HG03175 (cell line): ENCODE results near the gene CITED2.
A peak's percentile ranks its signal among the peaks of the same experiment; 100 is the strongest.

Experiments used
- ATAC-seq: cut with Tn5 transposase; IDR thresholded peaks from one replicate; pipeline ENCODE4 v1.9.1; 2021; ENCODE audit warnings: mild to moderate bottlenecking, moderate library complexity; ENCODE audit not compliant: unreplicated experiment

CITED2 gene

DNA sequence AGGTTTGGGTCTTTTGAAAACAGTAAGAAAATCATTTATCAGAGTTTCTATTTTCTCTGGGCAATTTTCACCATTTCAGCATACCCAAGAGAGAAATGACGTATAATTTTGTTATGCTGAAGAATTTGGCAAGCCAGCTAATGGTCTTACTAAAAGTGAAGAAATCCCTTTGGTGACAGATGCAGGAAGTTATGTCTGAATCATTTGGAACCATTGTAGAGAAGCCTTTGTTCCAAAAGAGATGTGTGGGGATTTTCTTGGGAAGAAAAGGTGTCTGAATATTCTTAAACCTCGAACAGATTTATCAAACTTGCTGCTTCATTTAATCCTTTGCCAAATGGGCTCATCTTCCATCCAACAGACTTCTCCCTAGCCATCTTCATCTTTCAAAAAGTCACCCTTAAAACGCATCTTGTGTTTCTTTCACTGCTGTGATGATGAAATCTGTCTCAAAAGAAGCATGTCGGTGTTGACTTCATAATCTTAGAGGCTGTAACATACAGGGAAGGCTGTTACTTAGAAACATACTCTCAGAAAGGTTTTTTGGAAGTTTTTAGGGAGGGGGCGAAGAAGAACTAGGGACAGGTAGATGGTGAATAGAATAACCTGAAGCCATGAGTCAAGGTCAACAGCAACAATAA, 39.5 kb downstream of the CITED2 start:
- ATAC-seq = no peak

DNA sequence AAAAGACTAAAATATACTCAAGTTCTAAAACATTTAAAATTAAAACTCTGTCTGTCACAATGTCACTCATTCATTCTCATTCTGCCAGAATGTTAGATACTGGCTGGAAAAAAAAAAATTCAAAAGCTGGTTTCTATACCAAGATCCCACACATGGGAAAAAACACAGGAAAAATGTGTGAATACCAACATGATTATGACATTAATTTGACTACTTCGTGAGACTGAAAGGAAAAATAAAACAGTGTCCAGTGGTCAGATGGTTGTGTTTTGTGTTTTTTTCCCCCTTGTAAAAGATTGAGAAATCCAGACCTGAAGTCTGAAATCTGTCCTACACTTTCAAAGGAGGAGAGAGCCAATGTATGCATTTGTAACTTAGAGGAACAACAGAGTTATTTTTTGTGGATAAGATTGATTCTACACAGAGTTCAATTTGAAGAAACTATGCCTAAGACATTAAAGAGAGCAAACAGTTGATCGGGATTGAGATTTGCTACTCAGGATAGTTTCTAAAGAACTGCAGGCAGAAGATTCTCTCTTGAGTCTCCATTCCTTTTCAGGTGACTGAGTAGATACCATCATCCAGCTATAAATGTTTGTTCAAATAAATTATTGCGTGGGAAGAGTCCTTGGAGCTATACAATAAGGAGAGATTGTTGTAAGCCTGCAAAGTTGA, 43.5 kb downstream of the CITED2 start:
- no peak for ATAC-seq

DNA sequence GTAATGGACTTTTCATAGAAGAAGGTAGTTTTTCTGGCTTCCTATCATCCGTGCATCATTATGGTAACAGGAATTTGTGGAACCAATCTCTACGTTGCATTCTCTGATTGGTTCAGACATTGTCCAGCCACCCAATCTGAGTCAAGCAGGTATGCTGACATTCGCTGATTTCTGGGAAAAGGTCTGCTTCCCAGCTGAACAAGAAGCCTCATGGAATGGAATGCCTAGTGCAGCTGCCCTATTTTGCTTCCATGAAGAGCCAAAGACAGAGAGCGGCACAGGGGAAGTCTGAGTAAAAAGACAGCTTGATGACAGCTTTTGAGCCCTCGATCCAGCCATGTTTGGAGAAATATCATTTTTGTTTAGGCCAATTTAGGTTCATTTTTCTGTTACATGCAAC, 44.1 kb downstream of the CITED2 start:
- ATAC-seq = no peak

DNA sequence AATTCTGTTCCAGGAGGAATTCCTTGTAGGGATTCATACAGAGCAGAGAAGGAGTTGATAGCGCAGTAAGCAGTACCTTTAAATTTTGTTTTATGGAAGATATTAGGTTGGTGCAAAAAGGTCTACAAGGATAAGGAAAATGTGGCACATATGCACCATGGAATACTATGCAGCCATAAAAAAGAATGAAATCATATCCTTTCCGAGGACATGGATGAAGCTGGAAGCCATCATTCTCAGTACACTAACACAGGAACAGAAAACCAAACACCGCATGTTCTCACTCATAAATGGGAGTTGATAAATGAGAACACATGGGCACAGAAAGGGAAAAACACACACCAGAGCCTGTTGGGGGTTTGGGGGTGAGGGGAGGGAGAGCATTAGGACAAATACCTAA, 45.2 kb downstream of the CITED2 start:
- ATAC-seq = no peak

DNA sequence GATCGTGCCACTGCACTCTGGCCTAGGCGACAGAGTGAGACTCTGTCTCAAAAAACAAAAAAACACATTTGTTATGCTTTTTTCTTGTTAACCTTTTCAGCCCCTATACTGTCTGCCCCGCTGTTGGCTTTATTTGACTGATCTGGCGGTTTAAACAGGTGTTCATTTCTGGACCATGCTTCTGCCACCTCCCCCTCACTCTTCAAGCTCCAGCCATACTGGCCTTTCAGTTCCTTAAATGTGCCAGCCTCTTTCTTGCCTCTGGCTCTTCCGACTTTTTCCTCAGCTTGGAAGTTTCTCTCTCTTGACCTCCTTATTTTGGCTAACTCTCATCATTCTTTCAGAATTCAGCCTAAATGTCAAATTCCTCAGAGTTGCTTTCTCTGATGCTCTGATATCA, 47.4 kb downstream of the CITED2 start:
- ATAC-seq = peak; percentile 48

DNA sequence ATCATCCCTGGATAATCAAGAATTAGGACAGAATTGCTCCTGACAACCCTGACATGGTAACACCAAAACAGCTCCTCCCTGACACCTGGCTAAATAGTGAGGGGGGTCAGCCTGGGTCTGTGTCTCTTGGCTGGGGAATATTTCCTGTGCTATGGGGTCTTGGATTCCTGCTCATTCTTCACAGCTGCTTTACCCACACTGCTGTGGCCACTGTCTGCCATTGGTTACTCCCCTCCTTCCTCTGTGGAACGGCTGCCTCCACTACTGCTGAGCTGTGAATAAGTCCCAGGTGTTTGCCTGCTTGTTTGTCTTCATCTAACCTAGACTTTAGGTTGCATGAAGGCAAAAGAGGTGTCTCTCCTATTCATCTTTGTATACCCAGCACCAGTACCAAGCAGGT, 48.8 kb downstream of the CITED2 start:
- ATAC-seq = no peak

DNA sequence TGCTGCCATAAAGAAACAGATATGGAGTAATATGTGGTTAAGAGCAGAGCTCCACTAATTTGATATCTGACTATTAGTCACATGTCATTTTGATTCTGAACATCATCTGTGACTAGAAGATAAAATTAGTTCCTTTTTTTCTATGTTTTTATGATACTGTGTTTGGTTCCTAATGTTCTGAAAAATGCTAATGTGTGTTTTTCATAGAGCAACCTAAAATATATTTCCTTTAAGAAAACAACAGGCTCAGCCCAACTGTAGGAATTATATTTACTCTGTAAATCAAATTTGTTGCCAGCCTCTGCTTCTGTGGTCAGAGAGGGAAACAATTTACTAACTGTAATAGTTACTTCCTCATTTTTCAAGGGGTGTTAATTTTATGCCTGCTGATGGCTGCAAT, 49.3 kb downstream of the CITED2 start:
- peak; percentile 54 for ATAC-seq

DNA sequence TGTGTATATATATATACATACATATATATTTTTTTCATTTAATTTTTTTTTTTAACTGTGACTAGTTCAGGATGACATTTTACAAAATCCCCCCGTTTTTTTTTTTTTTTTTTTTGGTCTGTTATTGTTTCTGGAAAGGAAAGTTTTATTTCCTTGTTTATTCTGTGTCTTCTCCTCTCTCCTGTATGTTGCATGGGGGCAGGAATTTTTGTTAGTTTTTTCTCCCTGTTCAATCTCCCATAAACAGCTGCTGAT, 50.2 kb downstream of the CITED2 start:
- ATAC-seq = no peak

DNA sequence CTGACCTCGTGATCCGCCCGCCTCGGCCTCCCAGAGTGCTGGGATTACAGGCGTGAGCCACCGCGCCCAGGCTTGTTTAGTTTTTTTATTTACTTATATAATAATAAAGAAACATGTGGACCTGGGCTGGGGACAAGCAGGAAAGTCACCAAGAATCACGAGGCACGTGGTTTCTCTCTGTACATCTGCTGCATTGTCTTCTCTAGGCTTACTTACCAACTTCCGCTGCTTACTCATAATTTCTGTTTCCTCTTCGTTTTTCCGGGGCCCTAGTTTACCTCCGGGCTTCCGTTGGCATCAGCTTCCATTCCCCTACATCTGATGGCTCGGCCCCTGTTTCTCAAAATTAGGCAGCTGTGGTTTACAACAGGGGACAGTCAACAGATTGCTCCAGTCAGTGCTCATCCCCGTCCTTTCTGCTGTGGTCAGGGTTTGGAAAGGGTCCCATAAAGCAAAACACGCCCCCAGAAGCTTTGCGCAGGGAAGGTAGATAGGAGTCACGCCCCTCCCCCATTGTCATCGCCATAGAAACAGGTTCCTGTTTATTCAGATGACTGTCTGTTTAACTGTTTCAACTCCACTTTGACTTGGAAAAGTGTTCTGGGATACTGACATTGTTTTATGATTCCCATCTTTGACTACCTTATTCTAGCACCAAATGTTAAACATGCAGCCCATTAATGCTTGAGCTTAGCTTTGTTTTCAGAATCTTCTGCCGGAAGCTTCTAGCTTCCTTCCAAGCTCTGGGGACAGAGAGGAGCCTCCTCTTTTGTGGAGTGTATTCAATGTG, 50.7 kb downstream of the CITED2 start:
- ATAC-seq = peak; percentile 46
